Parathyroid adenoma (tissue), 2 donors: ENCODE data around the gene ZDHHC19.
"Not testable (repeated sequence)": the region's sequence is repeated elsewhere in the genome, so short reads cannot be mapped to it uniquely, and the experiment has no call there.

Source experiments
- H2AFZ ChIP-seq: fragments of 300-600 bp; sonication (generic); one replicate; pipeline ENCODE4 v1.7.0; 2017; ENCODE audit warnings: antibody characterized with exemption, mild to moderate bottlenecking
- H3K27ac ChIP-seq: fragments of 300-600 bp; sonication (generic); one replicate; pipeline ENCODE4 v1.7.0; 2017
- H3K27me3 ChIP-seq: fragments of 300-600 bp; sonication (generic); one replicate; pipeline ENCODE4 v1.7.0; 2017; ENCODE audit warnings: low read length; ENCODE audit not compliant: control insufficient read depth, insufficient read depth
- H3K36me3 ChIP-seq: fragments of 300-600 bp; sonication (generic); one replicate; pipeline ENCODE4 v1.7.0; 2017; ENCODE audit warnings: low read length; ENCODE audit not compliant: control insufficient read depth, insufficient read depth
- H3K4me1 ChIP-seq: fragments of 300-600 bp; sonication (generic); one replicate; pipeline ENCODE4 v1.7.0; 2017; ENCODE audit warnings: control low read depth
- H3K4me2 ChIP-seq: fragments of 300-600 bp; sonication (generic); one replicate; pipeline ENCODE4 v1.7.0; 2017; ENCODE audit warnings: low read length
- H3K4me3 ChIP-seq: fragments of 300-600 bp; sonication (generic); one replicate; pipeline ENCODE4 v1.7.0; 2017; ENCODE audit warnings: low read depth, low read length
- H3K79me2 ChIP-seq: fragments of 300-600 bp; sonication (generic); one replicate; pipeline ENCODE4 v1.7.0; 2017; ENCODE audit warnings: control low read depth
- H3K9ac ChIP-seq: fragments of 300-600 bp; sonication (generic); one replicate; pipeline ENCODE4 v1.7.0; 2017; ENCODE audit warnings: mild to moderate bottlenecking
- H3K9me3 ChIP-seq: fragments of 300-600 bp; sonication (generic); one replicate; pipeline ENCODE4 v1.7.0; 2017; ENCODE audit warnings: low read length; ENCODE audit not compliant: control insufficient read depth
- CTCF ChIP-seq: fragments of 300-600 bp; sonication (generic); IDR thresholded peaks from one replicate; pipeline ENCODE4 v1.7.0; 2017; ENCODE audit warnings: antibody characterized with exemption, mild to moderate bottlenecking
- donor health status: primary hyperparathyroidism.

Gene ZDHHC19

GRCh38 chr3:196251918-196252317 lies 40.7 kb upstream of the ZDHHC19 start:
- H3K36me3 ChIP-seq, result no peaks in the 10 kb centered on the region
- no peak overlapping the region for H3K9ac ChIP-seq
- TF ChIP-seq CTCF, result no peak
- H3K27me3 ChIP-seq, result no peaks in the 10 kb centered on the region
- no peak overlapping the region for H3K27ac ChIP-seq
- H3K4me1 ChIP-seq, result no peaks in the 10 kb centered on the region
- no peak overlapping the region for H2AFZ ChIP-seq
- H3K9me3 ChIP-seq, result no peaks in the 10 kb centered on the region
- peaks cover 25% of the 10 kb centered on the region for H3K79me2 ChIP-seq
- H3K4me2 ChIP-seq, result no peak overlapping the region
- no peak overlapping the region for H3K4me3 ChIP-seq

GRCh38 chr3:196246612-196247308 lies 35.6 kb upstream of the ZDHHC19 start:
- H3K9me3 ChIP-seq, result no peaks in the 10 kb centered on the region
- no peak overlapping the region for H2AFZ ChIP-seq
- H3K27ac ChIP-seq, result no peak overlapping the region
- H3K4me2 ChIP-seq, result no peak overlapping the region
- H3K79me2 ChIP-seq, result peaks cover 25% of the 10 kb centered on the region
- H3K36me3 ChIP-seq, result no peaks in the 10 kb centered on the region
- H3K27me3 ChIP-seq, result no peaks in the 10 kb centered on the region
- H3K9ac ChIP-seq, result no peak overlapping the region
- H3K4me3 ChIP-seq, result no peak overlapping the region
- no peak for TF ChIP-seq CTCF
- no peaks in the 10 kb centered on the region for H3K4me1 ChIP-seq

- H3K4me3 ChIP-seq, H3K4me2 ChIP-seq, H3K36me3 ChIP-seq, H2AFZ ChIP-seq, H3K9me3 ChIP-seq, H3K27me3 ChIP-seq, H3K9ac ChIP-seq, H3K27ac ChIP-seq, H3K4me1 ChIP-seq: not testable (repeated sequence)
- H3K79me2 ChIP-seq, result peaks cover 15% of the 10 kb centered on the region
Observed at GRCh38 chr3:196244166-196244565, 33.0 kb upstream of the ZDHHC19 start.

GRCh38 chr3:196241704-196242103 lies 30.5 kb upstream of the ZDHHC19 start:
- no peaks in the 10 kb centered on the region for H3K9me3 ChIP-seq
- H3K27me3 ChIP-seq, result no peaks in the 10 kb centered on the region
- TF ChIP-seq CTCF, result no peak
- no peak overlapping the region for H3K27ac ChIP-seq
- no peak overlapping the region for H3K4me2 ChIP-seq
- no peak overlapping the region for H3K4me3 ChIP-seq
- no peaks in the 10 kb centered on the region for H3K79me2 ChIP-seq
- no peak overlapping the region for H2AFZ ChIP-seq
- no peaks in the 10 kb centered on the region for H3K36me3 ChIP-seq
- H3K9ac ChIP-seq, result no peak overlapping the region
- H3K4me1 ChIP-seq, result no peaks in the 10 kb centered on the region

- H2AFZ ChIP-seq, result no peak overlapping the region
- no peak overlapping the region for H3K27ac ChIP-seq
- no peak overlapping the region for H3K4me2 ChIP-seq
- H3K9ac ChIP-seq, result no peak overlapping the region
- no peaks in the 10 kb centered on the region for H3K9me3 ChIP-seq
- H3K4me3 ChIP-seq, result no peak overlapping the region
- H3K36me3 ChIP-seq, result no peaks in the 10 kb centered on the region
- H3K27me3 ChIP-seq, result no peaks in the 10 kb centered on the region
- no peak for TF ChIP-seq CTCF
- H3K4me1 ChIP-seq, result no peaks in the 10 kb centered on the region
- no peaks in the 10 kb centered on the region for H3K79me2 ChIP-seq
Observed at GRCh38 chr3:196240424-196240823, 29.2 kb upstream of the ZDHHC19 start.
